Esophagus squamous epithelium (tissue), 5 donors: ENCODE results near the gene GREB1L. TPM values are rescaled to one million over a fixed set of nuclear protein-coding genes. Genes with fewer than 3 reads are reported as not detected.

ENCODE experiments used
- DNase-seq: peaks from one replicate; lab custom pipeline; 2025; lab: John Stamatoyannopoulos, UW
- H3K27ac ChIP-seq, 4 donors: fragments of 200-600 bp; sonication (generic); one replicate each; pipeline ENCODE4 v1.5.1; 2016 to 2019; ENCODE audit warnings: mild to moderate bottlenecking in 1 of 4
- H3K27me3 ChIP-seq, 4 donors: fragments of 200-600 bp; sonication (generic); 1 replicate in 3 of 4; 2 replicates in 1 of 4; pipeline versions ENCODE4 v1.5.1 to v1.6.0; 2017 to 2021; ENCODE audit warnings: antibody characterized with exemption in 1 of 4
- H3K36me3 ChIP-seq, 3 donors: fragments of 200-600 bp; sonication (generic); one replicate each; pipeline ENCODE4 v1.5.1; 2016 to 2019
- H3K4me1 ChIP-seq, 3 donors: fragments of 200-600 bp; sonication (generic); one replicate each; pipeline ENCODE4 v1.5.1; 2017 to 2019
- H3K4me3 ChIP-seq, 4 donors: fragments of 200-600 bp; sonication (generic); 1 replicate in 3 of 4; 2 replicates in 1 of 4; pipeline ENCODE4 v1.5.1; 2016 to 2019; ENCODE audit warnings: mild to moderate bottlenecking in 2 of 4, moderate library complexity in 1 of 4
- H3K9me3 ChIP-seq, 3 donors: fragments of 200-600 bp; sonication (generic); one replicate each; pipeline ENCODE4 v1.5.1; 2016 to 2019
- CTCF ChIP-seq, 6 experiments: fragments of 450-650 bp in 4 of 6; fragments of 200-600 bp in 2 of 6; sonication (generic) in 2 of 6; IDR thresholded peaks; one replicate each; pipeline ENCODE4 v1.5.1; 2016 to 2019; ENCODE audit warnings: antibody characterized with exemption in 6 of 6, mild to moderate bottlenecking in 4 of 6, moderate library complexity in 4 of 6
- POLR2A ChIP-seq, 4 donors: fragments of 450-650 bp; IDR thresholded peaks; one replicate each; pipeline ENCODE4 v1.6.1; 2017; ENCODE audit warnings: antibody characterized with exemption in 4 of 4, mild to moderate bottlenecking in 4 of 4, moderate library complexity in 3 of 4
- WGBS, 2 donors: methylation state at CpG; one replicate each; pipeline ENCODE4 v1.1.5; 2018; 5-methylcytosine and 5-hydroxymethylcytosine counted together
- intact Hi-C: fragments of 100-400 bp; cut with DNase I; formaldehyde crosslinking; loops from one replicate; pipeline ENCODE4 v1.15.0; 2022
- total RNA-seq, 4 donors: library from RNA; depleted of rRNA; stranded (reverse); fragments of >200 nt; gene quantifications; one replicate each; pipeline ENCODE4 v1.1.0, GENCODE V29; 2016
- donor health status: DM: yes; HTN: yes; CAD: no.

Gene GREB1L
- under 1 TPM in 3 of 4 donors, not detected in 1; 0.12 to 0.95 (median 0.66) TPM for total RNA-seq

- Histone ChIP-seq H3K27me3 (peaks cover 0 to 81% (median 14%) of the 10 kb centered on the region in 4 donors), H3K9me3 (no peaks in the 10 kb centered on the region), H3K36me3 (no peaks in the 10 kb centered on the region), H3K4me1 (peaks cover 0 to 24% (median 15%) of the 10 kb centered on the region in 3 donors), H3K27ac (no peak within 1 kb of the TSS), H3K4me3 (peak within 1 kb of the TSS; percentile 16 to 70 (median 39))
- whole genome bisulfite sequencing, 2 donors, result no CpG with 5 or more reads among the region's 87 CpGs
- DNase-seq, result no peak
- TF ChIP-seq CTCF (IDR thresholded peaks at IDR 0.05) (no peak), POLR2A (IDR thresholded peaks at IDR 0.05) (no peak)
- intact Hi-C loops, result no loop called here
These were observed at the start of gene GREB1L for GRCh38 chr18:21242141-21242779. Gene GREB1L, plus strand, starts transcription at chr18:21242232. Its CDS starts 141,287 bp downstream, at chr18:21383519.

GRCh38 chr18:21192308-21192624 lies 49.8 kb upstream of the GREB1L start:
- Histone ChIP-seq H3K9me3 (no peaks in the 10 kb centered on the region), H3K27ac (no peak overlapping the region), H3K27me3 (peaks cover 0 to 12% (median 0%) of the 10 kb centered on the region in 4 donors), H3K4me1 (no peaks in the 10 kb centered on the region), H3K36me3 (no peaks in the 10 kb centered on the region), H3K4me3 (no peak overlapping the region)
- DNase-seq, result no peak
- intact Hi-C loops, result loop anchor here (10.0 kb wide), 2 partner anchors 253 to 773 kb away; no protein-coding TSS in a partner anchor
- WGBS, 2 donors, result 81 to 84% methylated on average over 5 of the region's 5 CpGs
- TF ChIP-seq CTCF (IDR thresholded peaks at IDR 0.05) (no peak), POLR2A (IDR thresholded peaks at IDR 0.05) (no peak)

- H3K9me3 ChIP-seq, result no peaks in the 10 kb centered on the region
- no peak for DNase-seq
- intact Hi-C loops, result loop anchor here (10.0 kb wide), 2 partner anchors 250 to 770 kb away; no protein-coding TSS in a partner anchor
- WGBS, 2 donors, result 8 to 16% methylated on average over 4 of the region's 4 CpGs
- H3K4me3 ChIP-seq, result no peak overlapping the region
- no peaks in the 10 kb centered on the region for H3K36me3 ChIP-seq
- no peaks in the 10 kb centered on the region for H3K4me1 ChIP-seq
- TF ChIP-seq POLR2A (IDR thresholded peaks at IDR 0.05) (no peak), CTCF (IDR thresholded peaks at IDR 0.05) (peak; percentile 26 to 71 (median 54))
- no peak overlapping the region for H3K27ac ChIP-seq
- H3K27me3 ChIP-seq, result peaks cover 0 to 18% (median 0%) of the 10 kb centered on the region in 4 donors
These were observed 46.9 kb upstream of the GREB1L start for GRCh38 chr18:21194871-21195771.

- H3K4me1 ChIP-seq, result no peaks in the 10 kb centered on the region
- DNase-seq, result no peak
- H3K9me3 ChIP-seq, result no peaks in the 10 kb centered on the region
- intact Hi-C loops, result loop anchor here (10.0 kb wide), 2 partner anchors 248 to 768 kb away; no protein-coding TSS in a partner anchor
- H3K4me3 ChIP-seq, result no peak overlapping the region
- H3K36me3 ChIP-seq, result no peaks in the 10 kb centered on the region
- H3K27ac ChIP-seq, result no peak overlapping the region
- peaks cover 0 to 26% (median 0%) of the 10 kb centered on the region in 4 donors for H3K27me3 ChIP-seq
- TF ChIP-seq CTCF (IDR thresholded peaks at IDR 0.05), result no peak
- TF ChIP-seq POLR2A (IDR thresholded peaks at IDR 0.05), result no peak
- WGBS, 2 donors, result 48 to 62% methylated on average over 1 of the region's 1 CpG
These were observed 45.6 kb upstream of the GREB1L start for GRCh38 chr18:21196426-21196825.

- Histone ChIP-seq H3K27me3 (peaks cover 0 to 26% (median 0%) of the 10 kb centered on the region in 4 donors), H3K4me3 (no peak overlapping the region), H3K27ac (no peak overlapping the region), H3K36me3 (no peaks in the 10 kb centered on the region), H3K4me1 (no peaks in the 10 kb centered on the region), H3K9me3 (no peaks in the 10 kb centered on the region)
- TF ChIP-seq CTCF (IDR thresholded peaks at IDR 0.05) (no peak), POLR2A (IDR thresholded peaks at IDR 0.05) (no peak)
- WGBS, 2 donors, result 68 to 71% methylated on average over 5 of the region's 7 CpGs
- intact Hi-C loops, result no loop called here
- no peak for DNase-seq
These were observed 38.9 kb upstream of the GREB1L start for GRCh38 chr18:21203126-21203525.
